ENCODE results near the gene DPP4. TPM values are rescaled to one million over a fixed set of nuclear protein-coding genes. Genes with fewer than 3 reads are reported as not detected.

The DPP4 gene
- total RNA-seq, 1 donor from 2014 or later = 4.4 TPM

GRCh38 chr2:162106146-162106551, 32.1 kb upstream of the DPP4 start:
- no peaks in the 10 kb centered on the region for H3K36me3 ChIP-seq

GRCh38 chr2:162103443-162104009, 29.5 kb upstream of the DPP4 start:
- H3K27me3 ChIP-seq (ENCODE audit: low read depth) = no peaks in the 10 kb centered on the region
- no peaks in the 10 kb centered on the region for H3K36me3 ChIP-seq
- no peak overlapping the region for H3K27ac ChIP-seq (replicated peaks)
- intact Hi-C loops (cut with micrococcal nuclease) = no loop called here
- TF ChIP-seq CTCF (IDR thresholded peaks at IDR 0.05; ENCODE audit: borderline replicate concordance) = no peak
- no peak overlapping the region for H3K4me3 ChIP-seq
- H3K9me3 ChIP-seq (replicated peaks) = no peaks in the 10 kb centered on the region
- no peak for DNase-seq
- H3K4me1 ChIP-seq = peaks cover 21% of the 10 kb centered on the region

More at GRCh38 chr2:162106146-162106551, 32.1 kb upstream of the DPP4 start:
- Histone ChIP-seq H3K27ac (replicated peaks) (peak overlapping the region; percentile 73), H3K4me3 (no peak overlapping the region), H3K27me3 (ENCODE audit: low read depth) (no peaks in the 10 kb centered on the region), H3K9me3 (replicated peaks) (no peaks in the 10 kb centered on the region), H3K4me1 (peaks cover 21% of the 10 kb centered on the region)
- intact Hi-C loops (cut with micrococcal nuclease) = no loop called here
- TF ChIP-seq CTCF (IDR thresholded peaks at IDR 0.05; ENCODE audit: borderline replicate concordance) = no peak
- no peak for DNase-seq

- DNase-seq = no peak
- no peaks in the 10 kb centered on the region for H3K36me3 ChIP-seq
- no peaks in the 10 kb centered on the region for H3K9me3 ChIP-seq (replicated peaks)
- TF ChIP-seq CTCF (IDR thresholded peaks at IDR 0.05; ENCODE audit: borderline replicate concordance) = no peak
- no peak overlapping the region for H3K4me3 ChIP-seq
- no peak overlapping the region for H3K27ac ChIP-seq (replicated peaks)
- H3K27me3 ChIP-seq (ENCODE audit: low read depth) = no peaks in the 10 kb centered on the region
- intact Hi-C loops (cut with micrococcal nuclease) = no loop called here
- H3K4me1 ChIP-seq = no peaks in the 10 kb centered on the region
These were observed 26.6 kb upstream of the DPP4 start for GRCh38 chr2:162100579-162100978.

GRCh38 chr2:162099836-162100235, 25.8 kb upstream of the DPP4 start:
- TF ChIP-seq CTCF (IDR thresholded peaks at IDR 0.05; ENCODE audit: borderline replicate concordance) = no peak
- intact Hi-C loops (cut with micrococcal nuclease) = no loop called here
- Histone ChIP-seq H3K4me3 (no peak overlapping the region), H3K27me3 (ENCODE audit: low read depth) (no peaks in the 10 kb centered on the region), H3K4me1 (no peaks in the 10 kb centered on the region), H3K9me3 (replicated peaks) (no peaks in the 10 kb centered on the region), H3K36me3 (no peaks in the 10 kb centered on the region), H3K27ac (replicated peaks) (no peak overlapping the region)
- DNase-seq = no peak

GRCh38 chr2:162092658-162093556, 18.9 kb upstream of the DPP4 start:
- Histone ChIP-seq H3K4me1 (peaks cover 26% of the 10 kb centered on the region), H3K4me3 (no peak overlapping the region), H3K9me3 (replicated peaks) (no peaks in the 10 kb centered on the region), H3K27me3 (ENCODE audit: low read depth) (no peaks in the 10 kb centered on the region), H3K27ac (replicated peaks) (peak overlapping the region; percentile 62), H3K36me3 (no peaks in the 10 kb centered on the region)
- peak; percentile 48 for DNase-seq
- intact Hi-C loops (cut with micrococcal nuclease) = no loop called here
- no peak for TF ChIP-seq CTCF (IDR thresholded peaks at IDR 0.05; ENCODE audit: borderline replicate concordance)
